Peyer's patch (tissue), 4 donors: ENCODE measurements around the gene MYO9A. TPM values are rescaled to one million over a fixed set of nuclear protein-coding genes. Genes with fewer than 3 reads are reported as not detected.

Experiments
- DNase-seq, 3 donors: peaks; one replicate each; pipeline ENCODE4 v3.0.0-alpha.2; 2017 to 2019
- H3K27ac ChIP-seq, 4 donors: fragments of 200-600 bp; sonication (generic); one replicate each; pipeline ENCODE4 v1.5.1; 2016 to 2019
- H3K27me3 ChIP-seq, 2 donors: fragments of 200-600 bp; sonication (generic); one replicate each; pipeline ENCODE4 v1.5.1; 2019
- H3K36me3 ChIP-seq, 3 donors: fragments of 200-600 bp; sonication (generic); one replicate each; pipeline ENCODE4 v1.5.1; 2016 to 2019
- H3K4me1 ChIP-seq, 4 donors: fragments of 200-600 bp; sonication (generic); one replicate each; pipeline ENCODE4 v1.5.1; 2016 to 2019
- H3K4me3 ChIP-seq, 4 donors: fragments of 200-600 bp; sonication (generic); 1 replicate in 3 of 4; 2 replicates in 1 of 4; pipeline ENCODE4 v1.5.1; 2016 to 2019; ENCODE audit warnings: mild to moderate bottlenecking in 1 of 4
- H3K9me3 ChIP-seq, 4 donors: fragments of 200-600 bp; sonication (generic); one replicate each; pipeline ENCODE4 v1.5.1; 2016 to 2019; ENCODE audit warnings: mild to moderate bottlenecking in 1 of 4
- CTCF ChIP-seq, 6 experiments: fragments of 450-650 bp in 4 of 6; fragments of 200-600 bp in 2 of 6; sonication (generic) in 1 of 6; IDR thresholded peaks; one replicate each; pipeline ENCODE4 v1.5.1; 2017 to 2019; ENCODE audit warnings: antibody characterized with exemption in 6 of 6, mild to moderate bottlenecking in 3 of 6, moderate library complexity in 1 of 6
- POLR2A ChIP-seq, 2 donors: fragments of 450-650 bp; IDR thresholded peaks; one replicate each; pipeline ENCODE4 v1.5.1; 2017; ENCODE audit warnings: antibody characterized with exemption in 2 of 2, mild to moderate bottlenecking in 2 of 2, moderate library complexity in 2 of 2
- total RNA-seq, 4 donors: library from RNA; depleted of rRNA; stranded (reverse); fragments of >200 nt; gene quantifications; one replicate each; pipeline ENCODE4 v1.1.0, GENCODE V29; 2016

Gene MYO9A
- total RNA-seq, 4 donors from 2014 or later: 28.2 to 47.3 (median 39.3) TPM

GRCh38 chr15:71920573-71920972 lies 197.4 kb downstream of the MYO9A start:
- H3K27me3 ChIP-seq: no peaks in the 10 kb centered on the region
- H3K4me1 ChIP-seq: no peaks in the 10 kb centered on the region
- H3K36me3 ChIP-seq: no peaks in the 10 kb centered on the region
- H3K27ac ChIP-seq: no peak overlapping the region
- no peak overlapping the region for H3K4me3 ChIP-seq
- TF ChIP-seq CTCF (IDR thresholded peaks at IDR 0.05) (no peak), POLR2A (IDR thresholded peaks at IDR 0.05) (no peak)
- DNase-seq: no peak
- no peaks in the 10 kb centered on the region for H3K9me3 ChIP-seq

DNA sequence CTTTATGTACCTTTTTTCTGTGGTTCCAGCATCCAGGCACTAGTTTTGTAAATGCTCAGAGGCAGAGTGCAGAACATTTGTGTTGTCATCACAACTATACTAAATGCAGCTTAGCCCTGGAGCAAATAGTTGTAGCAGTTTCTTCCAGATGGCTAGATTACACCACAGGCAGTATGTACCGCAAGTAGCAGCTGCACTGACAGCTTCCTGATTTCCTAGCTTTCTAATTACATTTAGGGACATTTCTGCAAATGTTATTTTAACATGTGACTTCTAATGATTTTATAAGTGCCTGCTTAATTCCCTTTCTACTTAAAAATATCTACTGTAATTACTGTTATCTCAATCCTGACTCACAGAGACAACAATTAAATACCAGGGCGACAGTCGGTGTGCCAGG lies 201.1 kb downstream of the MYO9A start:
- Histone ChIP-seq H3K36me3 (peaks cover 0 to 4% (median 0%) of the 10 kb centered on the region in 3 donors), H3K4me3 (no peak overlapping the region), H3K27me3 (no peaks in the 10 kb centered on the region), H3K27ac (no peak overlapping the region), H3K9me3 (no peaks in the 10 kb centered on the region), H3K4me1 (no peaks in the 10 kb centered on the region)
- DNase-seq: no peak
- TF ChIP-seq POLR2A (IDR thresholded peaks at IDR 0.05): no peak
- no peak for TF ChIP-seq CTCF (IDR thresholded peaks at IDR 0.05)

DNA sequence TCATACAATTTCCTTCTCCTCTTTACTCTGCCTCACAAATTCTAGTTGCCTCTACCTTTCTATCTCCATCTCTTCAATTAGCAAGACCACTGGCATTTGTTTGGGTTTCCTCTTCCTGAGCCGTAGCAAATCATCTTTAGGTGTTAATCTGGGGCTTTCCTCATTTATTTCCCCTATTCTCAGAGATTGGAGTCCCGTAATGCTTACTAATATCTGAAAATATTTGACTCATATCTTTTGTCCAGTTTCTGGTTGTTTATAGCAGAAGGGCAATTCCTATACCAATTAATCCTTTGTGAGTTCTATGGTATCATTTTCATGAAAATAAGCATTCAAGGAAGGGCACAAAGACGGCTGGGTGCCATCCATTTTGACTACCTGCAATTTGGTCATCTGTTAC lies 203.9 kb downstream of the MYO9A start:
- Histone ChIP-seq H3K36me3 (peaks cover 0 to 4% (median 0%) of the 10 kb centered on the region in 3 donors), H3K4me3 (no peak overlapping the region), H3K9me3 (no peaks in the 10 kb centered on the region), H3K27me3 (no peaks in the 10 kb centered on the region), H3K27ac (no peak overlapping the region), H3K4me1 (no peaks in the 10 kb centered on the region)
- DNase-seq: no peak
- TF ChIP-seq CTCF (IDR thresholded peaks at IDR 0.05) (no peak), POLR2A (IDR thresholded peaks at IDR 0.05) (no peak)

DNA sequence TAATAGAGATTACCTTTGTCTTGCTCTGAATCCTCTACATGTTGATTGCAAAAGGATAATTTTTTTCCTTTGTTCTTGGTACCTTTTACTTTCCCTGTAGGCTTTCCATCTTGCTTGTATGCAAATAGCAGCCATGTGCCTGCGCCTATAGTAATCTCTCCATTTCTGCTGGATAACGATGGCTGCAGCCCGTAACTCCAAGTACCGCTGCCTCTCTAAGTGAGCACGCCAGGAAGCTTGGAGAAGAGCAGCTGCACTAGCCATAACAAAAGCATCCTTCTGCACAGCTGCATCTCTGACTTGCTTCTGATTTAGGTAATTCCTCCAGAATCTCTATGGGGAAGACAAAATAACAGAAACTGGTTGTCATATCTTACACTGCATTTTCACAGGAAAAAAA lies 218.3 kb downstream of the MYO9A start:
- H3K27me3 ChIP-seq: no peaks in the 10 kb centered on the region
- no peak overlapping the region for H3K27ac ChIP-seq
- H3K4me1 ChIP-seq: no peaks in the 10 kb centered on the region
- DNase-seq: no peak
- H3K9me3 ChIP-seq: no peaks in the 10 kb centered on the region
- H3K4me3 ChIP-seq: no peak overlapping the region
- H3K36me3 ChIP-seq: peaks cover 0 to 43% (median 0%) of the 10 kb centered on the region in 3 donors
- TF ChIP-seq POLR2A (IDR thresholded peaks at IDR 0.05) (no peak), CTCF (IDR thresholded peaks at IDR 0.05) (no peak)

GRCh38 chr15:71893691-71894090 lies 224.3 kb downstream of the MYO9A start:
- Histone ChIP-seq H3K27ac (no peak overlapping the region), H3K4me3 (no peak overlapping the region), H3K4me1 (no peaks in the 10 kb centered on the region), H3K9me3 (no peaks in the 10 kb centered on the region), H3K27me3 (no peaks in the 10 kb centered on the region), H3K36me3 (peaks cover 0 to 25% (median 0%) of the 10 kb centered on the region in 3 donors)
- TF ChIP-seq CTCF (IDR thresholded peaks at IDR 0.05) (no peak), POLR2A (IDR thresholded peaks at IDR 0.05) (no peak)
- DNase-seq: no peak

DNA sequence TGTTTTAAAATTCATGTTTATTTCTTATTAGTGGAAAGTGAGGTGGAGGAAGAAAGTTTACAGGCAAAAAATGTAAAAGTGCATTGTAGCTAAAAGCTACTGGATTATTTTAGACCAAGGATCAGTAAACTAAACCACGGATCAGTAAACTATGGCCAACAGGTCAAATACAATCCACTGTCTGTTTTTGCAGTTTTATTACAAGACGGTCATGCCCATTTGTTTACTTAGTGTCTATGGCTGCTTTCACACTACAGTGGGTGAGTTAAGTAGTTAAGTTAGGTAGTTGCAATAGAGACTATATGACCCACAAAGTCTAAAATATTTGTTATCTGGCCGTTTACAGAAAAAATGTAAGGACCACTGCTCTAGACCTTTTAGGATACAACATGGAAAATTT lies 225.6 kb downstream of the MYO9A start:
- Histone ChIP-seq H3K4me3 (no peak overlapping the region), H3K27me3 (no peaks in the 10 kb centered on the region), H3K4me1 (no peaks in the 10 kb centered on the region), H3K36me3 (peaks cover 0 to 18% (median 0%) of the 10 kb centered on the region in 3 donors), H3K9me3 (no peaks in the 10 kb centered on the region), H3K27ac (no peak overlapping the region)
- TF ChIP-seq POLR2A (IDR thresholded peaks at IDR 0.05) (no peak), CTCF (IDR thresholded peaks at IDR 0.05) (no peak)
- no peak for DNase-seq
